ENCODE results near the gene NR2F2. TPM values are rescaled to one million over a fixed set of nuclear protein-coding genes. Genes with fewer than 3 reads are reported as not detected.
A peak's percentile ranks its signal among the peaks of the same experiment; 100 is the strongest.

The NR2F2 gene
- total RNA-seq, 1 donor from 2014 or later, result 32.1 TPM

GRCh38 chr15:96337365-96338023 lies 7.0 kb downstream of the NR2F2 start:
- peaks cover 80% of the 10 kb centered on the region for H3F3A ChIP-seq (ENCODE audit: low read depth)
- H3K36me3 ChIP-seq, result peaks cover 21% of the 10 kb centered on the region
- H3K4me3 ChIP-seq, result peak overlapping the region; percentile 92
- H3K27me3 ChIP-seq, result peaks cover 29% of the 10 kb centered on the region
- peak overlapping the region; percentile 96 for H3K4me3 Mint-ChIP-seq
- H3K27ac ChIP-seq, result peak overlapping the region; percentile 16
- H3K9me3 ChIP-seq (ENCODE audit: low read depth), result no peaks in the 10 kb centered on the region
- H3K9me3 Mint-ChIP-seq, result peaks cover 2% of the 10 kb centered on the region
- H3K36me3 Mint-ChIP-seq, result peaks cover 59% of the 10 kb centered on the region
- TF ChIP-seq EZH2 (IDR thresholded peaks at IDR 0.05), result no peak
- peak overlapping the region; percentile 98 for H3K4me2 ChIP-seq
- no peak overlapping the region for H2AFZ ChIP-seq (replicated peaks)
- H3K9ac ChIP-seq, result no peak overlapping the region
- H3K79me2 ChIP-seq (ENCODE audit: low read depth), result peaks cover 100% of the 10 kb centered on the region
- peaks cover 47% of the 10 kb centered on the region for H3K4me1 ChIP-seq
- H3K27ac Mint-ChIP-seq, result peak overlapping the region; percentile 34
- DNase-seq (ENCODE audit: low spot score), result peak; percentile 51
- peaks cover 29% of the 10 kb centered on the region for H3K27me3 Mint-ChIP-seq (ENCODE audit: insufficient read depth, low read depth)
- H3K4me1 Mint-ChIP-seq, result peaks cover 54% of the 10 kb centered on the region
- peaks cover 97% of the 10 kb centered on the region for H4K20me1 ChIP-seq (ENCODE audit: low read depth)

GRCh38 chr15:96338074-96338765 lies 7.7 kb downstream of the NR2F2 start:
- H3K9me3 Mint-ChIP-seq, result peaks cover 2% of the 10 kb centered on the region
- H3K4me1 Mint-ChIP-seq, result peaks cover 62% of the 10 kb centered on the region
- H3K27ac ChIP-seq, result no peak overlapping the region
- H3K27ac Mint-ChIP-seq, result peak overlapping the region; percentile 88
- H3K9me3 ChIP-seq (ENCODE audit: low read depth), result no peaks in the 10 kb centered on the region
- DNase-seq (ENCODE audit: low spot score), result peak; percentile 4
- no peak overlapping the region for H3K9ac ChIP-seq
- H3K4me2 ChIP-seq, result peak overlapping the region; percentile 98
- H3K4me3 Mint-ChIP-seq, result peak overlapping the region; percentile 96
- peaks cover 54% of the 10 kb centered on the region for H3K4me1 ChIP-seq
- peaks cover 32% of the 10 kb centered on the region for H3K27me3 Mint-ChIP-seq (ENCODE audit: insufficient read depth, low read depth)
- peaks cover 58% of the 10 kb centered on the region for H3K36me3 Mint-ChIP-seq
- no peak for TF ChIP-seq CTCF (IDR thresholded peaks at IDR 0.05)
- TF ChIP-seq EZH2 (IDR thresholded peaks at IDR 0.05), result no peak
- no peak for TF ChIP-seq EZH2phosphoT487 (IDR thresholded peaks at IDR 0.05)
- H2AFZ ChIP-seq (replicated peaks), result no peak overlapping the region
- peaks cover 85% of the 10 kb centered on the region for H3F3A ChIP-seq (ENCODE audit: low read depth)
- H3K36me3 ChIP-seq, result peaks cover 21% of the 10 kb centered on the region
- peak overlapping the region; percentile 92 for H3K4me3 ChIP-seq
- peaks cover 100% of the 10 kb centered on the region for H3K79me2 ChIP-seq (ENCODE audit: low read depth)
- H3K27me3 ChIP-seq, result peaks cover 23% of the 10 kb centered on the region
- peaks cover 97% of the 10 kb centered on the region for H4K20me1 ChIP-seq (ENCODE audit: low read depth)

GRCh38 chr15:96338766-96339618 lies 8.5 kb downstream of the NR2F2 start:
- Histone ChIP-seq H3K36me3 (peaks cover 21% of the 10 kb centered on the region), H3K27me3 (peaks cover 22% of the 10 kb centered on the region), H4K20me1 (ENCODE audit: low read depth) (peaks cover 97% of the 10 kb centered on the region), H3K4me1 (peaks cover 62% of the 10 kb centered on the region), H3K4me3 (peak overlapping the region; percentile 92), H2AFZ (replicated peaks) (no peak overlapping the region), H3K27ac (peak overlapping the region; percentile 95), H3F3A (ENCODE audit: low read depth) (peaks cover 93% of the 10 kb centered on the region), H3K9ac (no peak overlapping the region), H3K9me3 (ENCODE audit: low read depth) (no peaks in the 10 kb centered on the region), H3K4me2 (peak overlapping the region; percentile 98), H3K79me2 (ENCODE audit: low read depth) (peaks cover 100% of the 10 kb centered on the region)
- H3K4me3 Mint-ChIP-seq, result peak overlapping the region; percentile 96
- peak overlapping the region; percentile 98 for H3K27ac Mint-ChIP-seq
- DNase-seq (ENCODE audit: low spot score), result peak; percentile 31
- no peaks in the 10 kb centered on the region for H3K9me3 Mint-ChIP-seq
- H3K27me3 Mint-ChIP-seq (ENCODE audit: insufficient read depth, low read depth), result peaks cover 26% of the 10 kb centered on the region
- TF ChIP-seq EZH2 (IDR thresholded peaks at IDR 0.05), result no peak
- TF ChIP-seq CTCF (IDR thresholded peaks at IDR 0.05), result no peak
- no peak for TF ChIP-seq EZH2phosphoT487 (IDR thresholded peaks at IDR 0.05)
- peaks cover 69% of the 10 kb centered on the region for H3K4me1 Mint-ChIP-seq
- H3K36me3 Mint-ChIP-seq, result peaks cover 52% of the 10 kb centered on the region
